Naive B cell (primary cell): ENCODE data around the gene BRPF1. TPM values are rescaled to one million over a fixed set of nuclear protein-coding genes. Genes with fewer than 3 reads are reported as not detected.

ENCODE experiments used
- ATAC-seq, 2 donors: fragments of 150-1000 bp; cut with Tn5 transposase; 2 replicates each; pipeline ENCODE4 v1.10.0; 2021; ENCODE audit warnings: low read depth in 2 of 2, mild to moderate bottlenecking in 2 of 2, moderate library complexity in 2 of 2
- DNase-seq: peaks from one replicate; pipeline ENCODE4 v3.0.0; 2022
- H3K27ac Mint-ChIP-seq, 6 donors: one replicate each; pipeline ENCODE4 v1.8.0; 2020 to 2022; ENCODE audit warnings: mild to moderate bottlenecking in 6 of 6, mixed read lengths in 6 of 6, moderate library complexity in 5 of 6, inconsistent platforms in 2 of 6
- H3K27me3 Mint-ChIP-seq, 3 donors: one replicate each; pipeline ENCODE4 v1.8.0; 2021 to 2022; ENCODE audit warnings: mixed read lengths in 3 of 3, mild to moderate bottlenecking in 1 of 3
- H3K36me3 Mint-ChIP-seq, 2 donors: one replicate each; pipeline ENCODE4 v1.8.0; 2020 to 2022; ENCODE audit warnings: mixed read lengths in 2 of 2, inconsistent platforms in 1 of 2, mild to moderate bottlenecking in 1 of 2
- H3K4me1 Mint-ChIP-seq, 3 donors: one replicate each; pipeline ENCODE4 v1.8.0; 2020 to 2022; ENCODE audit warnings: mixed read lengths in 3 of 3, inconsistent platforms in 1 of 3, mild to moderate bottlenecking in 1 of 3, moderate library complexity in 1 of 3
- H3K4me3 Mint-ChIP-seq, 8 donors: one replicate each; pipeline ENCODE4 v1.8.0; 2020 to 2022; ENCODE audit warnings: mild to moderate bottlenecking in 8 of 8, mixed read lengths in 8 of 8, moderate library complexity in 8 of 8, inconsistent platforms in 2 of 8
- H3K9me3 Mint-ChIP-seq, 7 donors: one replicate each; pipeline ENCODE4 v1.8.0; 2020 to 2022; ENCODE audit warnings: mixed read lengths in 7 of 7, mild to moderate bottlenecking in 5 of 7, inconsistent platforms in 2 of 7, moderate library complexity in 1 of 7
- polyA plus RNA-seq, 6 donors: library from polyadenylated mRNA; unstranded; fragments of 300-500 nt; fragmentation: Illumina TruSeq; gene quantifications; one replicate each; pipeline ENCODE4 v1.2.3, GENCODE V29; 2021; ENCODE audit warnings: low read depth in 6 of 6

BRPF1 gene
- polyA plus RNA-seq, 6 donors from 2014 or later: 3.0 to 22.0 (median 9.0) TPM

DNA sequence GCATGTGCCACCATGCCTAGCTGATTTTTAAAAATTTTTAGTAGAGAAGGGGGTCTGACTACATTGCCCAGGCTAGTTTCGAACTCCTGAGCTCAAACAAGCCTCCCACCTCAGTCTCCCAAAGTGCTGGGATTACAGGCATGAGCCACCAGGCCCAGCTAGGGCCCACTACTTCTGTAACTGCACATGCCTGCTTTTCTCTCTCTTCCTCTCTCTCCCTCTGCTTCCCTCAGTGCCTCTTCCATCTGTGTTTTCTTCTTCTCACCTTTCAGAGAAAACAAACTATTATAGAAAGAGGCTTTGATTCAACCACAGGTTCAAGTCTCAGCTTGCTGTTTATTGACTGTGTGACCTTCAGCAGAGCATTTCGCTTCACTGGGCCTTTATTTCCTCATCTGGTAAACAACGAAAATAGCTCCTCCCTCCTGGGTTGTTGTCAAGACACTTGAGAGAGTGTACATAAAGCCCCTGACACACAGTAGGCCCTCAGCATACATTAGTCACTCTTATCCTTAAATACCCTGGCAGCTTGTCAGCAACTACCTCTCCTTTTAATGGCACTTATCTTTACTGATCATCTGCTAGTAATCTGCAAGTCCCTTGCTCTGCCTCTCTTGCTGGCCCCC is 50.6 kb downstream of the BRPF1 start:
- DNase-seq (no peak), ATAC-seq (no peak)
- H3K9me3 Mint-ChIP-seq: no peaks in the 10 kb centered on the region

DNA sequence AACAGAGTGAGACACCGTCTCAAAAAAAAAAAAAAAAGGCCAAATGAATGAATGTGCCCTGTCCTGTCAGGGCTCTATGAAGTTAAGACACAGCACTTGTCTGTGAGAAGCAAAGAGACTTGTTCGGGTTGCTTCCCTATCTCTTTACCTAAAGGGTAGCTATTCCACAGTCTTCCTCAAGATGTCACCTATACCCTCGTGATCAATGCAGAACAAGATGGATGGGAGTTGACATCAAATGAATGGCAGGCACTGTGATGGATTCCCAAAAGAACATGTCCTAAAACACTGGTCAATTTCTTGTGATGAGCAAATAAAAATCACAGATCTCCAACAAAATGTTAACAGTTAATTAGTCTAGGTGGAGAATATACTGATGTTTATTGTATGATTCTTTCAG is 51.2 kb downstream of the BRPF1 start:
- Mint-ChIP-seq H3K9me3 (no peaks in the 10 kb centered on the region), H3K4me1 (peaks cover 45 to 61% (median 58%) of the 10 kb centered on the region in 3 donors), H3K4me3 (peak overlapping the region in 6 of 8 donors; percentile 17 to 88 (median 80)), H3K36me3 (peaks cover 20 to 21% of the 10 kb centered on the region in 2 donors), H3K27me3 (no peaks in the 10 kb centered on the region), H3K27ac (peak overlapping the region in 5 of 6 donors; percentile 62 to 95 (median 80))
- DNase-seq: peak; percentile 29
- peak; percentile 21 to 29 for ATAC-seq

More for the DNA sequence above, 50.6 kb downstream of the BRPF1 start:
- Mint-ChIP-seq H3K4me3 (peak overlapping the region; percentile 3 to 88 (median 74)), H3K36me3 (peaks cover 15 to 16% of the 10 kb centered on the region in 2 donors), H3K4me1 (peaks cover 41 to 60% (median 58%) of the 10 kb centered on the region in 3 donors), H3K27me3 (no peaks in the 10 kb centered on the region), H3K27ac (peak overlapping the region; percentile 62 to 98 (median 92))

DNA sequence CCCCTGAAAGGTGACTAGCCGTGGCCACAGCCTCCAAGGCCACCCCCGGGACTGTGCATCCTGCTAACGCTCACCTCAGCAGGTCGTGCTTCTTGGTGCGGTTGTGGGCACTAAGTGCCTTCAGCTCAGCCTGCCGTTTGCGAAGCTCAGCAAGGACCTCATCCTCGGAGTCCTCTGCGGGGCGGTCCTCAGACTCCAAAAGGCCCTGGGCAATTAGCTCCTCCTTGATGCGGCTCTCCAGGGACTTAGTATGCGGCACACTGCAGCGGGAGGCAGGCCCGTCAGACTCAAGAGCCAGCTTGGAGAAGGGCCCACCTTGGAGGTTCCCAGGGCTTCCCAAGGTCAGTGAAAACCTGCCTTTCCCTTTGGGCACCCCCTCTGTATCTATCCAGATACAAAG is 52.4 kb downstream of the BRPF1 start:
- no peak for DNase-seq
- H3K4me1 Mint-ChIP-seq: peaks cover 43 to 51% (median 48%) of the 10 kb centered on the region in 3 donors
- H3K36me3 Mint-ChIP-seq: peaks cover 23 to 26% of the 10 kb centered on the region in 2 donors
- no peak overlapping the region for H3K27ac Mint-ChIP-seq
- no peaks in the 10 kb centered on the region for H3K27me3 Mint-ChIP-seq
- ATAC-seq: no peak
- no peak overlapping the region for H3K4me3 Mint-ChIP-seq
- no peaks in the 10 kb centered on the region for H3K9me3 Mint-ChIP-seq

- Mint-ChIP-seq H3K4me3 (no peak overlapping the region), H3K27ac (no peak overlapping the region), H3K36me3 (peaks cover 33 to 34% of the 10 kb centered on the region in 2 donors), H3K4me1 (peaks cover 40 to 47% (median 43%) of the 10 kb centered on the region in 3 donors), H3K27me3 (no peaks in the 10 kb centered on the region), H3K9me3 (no peaks in the 10 kb centered on the region)
- ATAC-seq (no peak), DNase-seq (no peak)
Observed at GRCh38 chr3:9784965-9785364, 53.4 kb downstream of the BRPF1 start.

- Mint-ChIP-seq H3K27ac (no peak overlapping the region), H3K4me3 (peak overlapping the region in 1 of 8 donors; percentile 27), H3K4me1 (peaks cover 39 to 47% (median 43%) of the 10 kb centered on the region in 3 donors), H3K36me3 (peaks cover 38 to 40% of the 10 kb centered on the region in 2 donors), H3K27me3 (no peaks in the 10 kb centered on the region), H3K9me3 (no peaks in the 10 kb centered on the region)
- ATAC-seq (no peak), DNase-seq (no peak)
Observed at GRCh38 chr3:9785602-9786001, 54.1 kb downstream of the BRPF1 start.

DNA sequence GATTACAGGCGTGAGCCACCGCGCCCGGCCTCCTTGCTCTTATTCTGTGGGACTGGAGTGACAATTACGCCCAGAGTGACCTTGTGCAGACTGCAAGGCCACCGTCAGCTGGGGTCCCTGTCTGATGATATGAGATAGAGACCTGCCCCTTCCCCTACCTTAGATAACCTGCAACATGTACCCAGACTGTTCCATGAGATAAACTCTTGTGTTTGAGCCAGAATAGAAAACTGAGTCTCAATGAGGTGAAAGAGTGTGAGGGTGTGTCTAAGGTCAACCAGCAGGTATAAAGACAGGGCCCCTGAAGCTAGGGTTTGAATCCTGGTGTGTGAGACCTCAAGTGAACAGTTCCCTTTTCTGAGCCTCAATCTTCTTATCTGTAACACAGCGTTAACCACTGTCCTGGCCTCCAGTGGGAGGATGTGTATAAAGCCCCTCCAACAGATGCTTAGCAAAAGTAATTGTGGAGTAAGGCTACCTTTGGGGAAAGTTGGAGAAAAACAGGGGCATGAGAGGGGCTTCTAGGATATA is 54.7 kb downstream of the BRPF1 start:
- ATAC-seq (no peak), DNase-seq (no peak)
- Mint-ChIP-seq H3K36me3 (peaks cover 38 to 41% of the 10 kb centered on the region in 2 donors), H3K9me3 (no peaks in the 10 kb centered on the region), H3K27ac (peak overlapping the region in 2 of 6 donors; percentile 59 to 62), H3K27me3 (no peaks in the 10 kb centered on the region), H3K4me1 (peaks cover 37 to 47% (median 43%) of the 10 kb centered on the region in 3 donors), H3K4me3 (no peak overlapping the region)

DNA sequence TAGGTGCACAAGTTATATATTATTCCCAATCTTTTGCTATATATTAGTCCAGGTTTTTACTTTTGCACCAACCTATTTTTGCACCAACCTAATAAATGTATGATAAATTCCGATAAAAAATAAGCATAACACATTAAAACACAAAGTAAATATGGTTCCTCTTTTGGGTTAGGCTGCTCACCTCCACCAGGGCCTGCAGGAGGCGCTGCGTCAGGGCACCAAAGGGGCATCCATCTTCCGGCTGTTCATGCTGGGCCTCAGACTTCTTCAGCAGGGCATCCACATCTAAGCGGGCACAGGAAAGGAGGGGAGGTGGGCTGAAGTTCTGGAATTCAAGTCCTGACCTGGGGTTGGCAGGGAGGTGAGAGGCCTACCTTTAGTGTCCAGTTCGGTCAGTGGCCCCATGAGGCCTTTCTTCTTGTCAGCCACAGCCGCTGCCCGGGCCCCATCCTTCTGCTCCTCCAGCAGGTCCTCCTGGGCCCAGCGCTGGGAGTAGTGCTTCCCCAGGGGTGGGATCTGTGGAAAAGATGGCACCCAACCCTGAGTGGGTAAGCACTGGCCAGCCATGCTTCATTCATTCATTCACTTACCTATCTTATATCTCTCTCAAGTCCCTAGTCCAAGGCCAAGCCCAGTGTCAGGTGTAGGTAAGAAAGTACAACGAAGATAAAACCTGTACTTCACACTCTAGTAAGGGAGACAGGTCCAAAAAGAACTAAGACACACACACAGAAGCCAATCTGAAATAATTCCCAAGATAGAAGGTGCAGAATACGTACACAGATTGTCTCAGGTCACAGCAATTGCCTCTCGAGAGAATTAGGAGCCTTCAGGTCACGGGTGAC is 55.5 kb downstream of the BRPF1 start:
- no peaks in the 10 kb centered on the region for H3K9me3 Mint-ChIP-seq
- H3K4me3 Mint-ChIP-seq: peak overlapping the region in 1 of 8 donors; percentile 2
- ATAC-seq: no peak
- H3K27ac Mint-ChIP-seq: peak overlapping the region in 2 of 6 donors; percentile 32 to 49
- no peaks in the 10 kb centered on the region for H3K27me3 Mint-ChIP-seq
- H3K4me1 Mint-ChIP-seq: peaks cover 38 to 47% (median 41%) of the 10 kb centered on the region in 3 donors
- DNase-seq: no peak
- H3K36me3 Mint-ChIP-seq: peaks cover 38 to 41% of the 10 kb centered on the region in 2 donors

DNA sequence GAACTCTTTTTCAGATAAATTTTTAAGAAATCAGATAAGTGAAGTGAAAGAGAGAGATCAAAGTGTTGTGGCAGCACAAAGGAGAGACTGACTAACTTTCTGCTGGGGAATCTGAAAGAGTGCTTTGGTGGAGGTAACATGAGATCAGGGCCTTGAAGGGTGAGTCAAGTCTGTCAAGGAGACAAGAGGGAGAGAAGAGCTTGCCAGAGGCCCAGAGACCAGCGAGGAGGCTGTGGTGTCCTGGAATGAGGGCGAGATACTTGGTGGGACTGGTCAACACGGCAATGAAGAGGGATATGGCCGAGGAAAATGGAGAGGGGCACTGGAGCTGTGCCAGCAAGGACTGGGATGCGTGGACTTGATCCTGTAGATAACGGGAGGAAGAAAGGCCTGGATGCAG is 56.2 kb downstream of the BRPF1 start:
- Mint-ChIP-seq H3K36me3 (peaks cover 38 to 41% of the 10 kb centered on the region in 2 donors), H3K4me1 (peaks cover 34 to 41% (median 35%) of the 10 kb centered on the region in 3 donors), H3K27ac (peak overlapping the region in 3 of 6 donors; percentile 22 to 55 (median 32)), H3K9me3 (no peaks in the 10 kb centered on the region), H3K27me3 (no peaks in the 10 kb centered on the region), H3K4me3 (peak overlapping the region in 1 of 8 donors; percentile 2)
- DNase-seq: no peak
- no peak for ATAC-seq

- Mint-ChIP-seq H3K4me1 (peaks cover 56 to 65% (median 59%) of the 10 kb centered on the region in 3 donors), H3K4me3 (peak overlapping the region; percentile 42 to 100 (median 95)), H3K36me3 (peaks cover 35 to 41% of the 10 kb centered on the region in 2 donors), H3K27ac (peak overlapping the region in 1 of 6 donors; percentile 10), H3K9me3 (no peaks in the 10 kb centered on the region), H3K27me3 (no peaks in the 10 kb centered on the region)
- DNase-seq: no peak
- ATAC-seq: no peak
Observed at GRCh38 chr3:9791127-9791526, 59.6 kb downstream of the BRPF1 start.

GRCh38 chr3:9791790-9792404 is 60.4 kb downstream of the BRPF1 start:
- H3K4me1 Mint-ChIP-seq: peaks cover 59 to 67% (median 65%) of the 10 kb centered on the region in 3 donors
- H3K4me3 Mint-ChIP-seq: peak overlapping the region; percentile 94 to 100 (median 97)
- H3K27ac Mint-ChIP-seq: peak overlapping the region; percentile 90 to 100 (median 99)
- H3K27me3 Mint-ChIP-seq: no peaks in the 10 kb centered on the region
- H3K36me3 Mint-ChIP-seq: peaks cover 27 to 33% of the 10 kb centered on the region in 2 donors
- ATAC-seq (no peak), DNase-seq (no peak)
- H3K9me3 Mint-ChIP-seq: no peaks in the 10 kb centered on the region

GRCh38 chr3:9792405-9793160 is 61.0 kb downstream of the BRPF1 start, which contains the start of the genes ARPC4 and TADA3:
TSS of gene ARPC4 (plus strand) at chr3:9793082. CDS start at chr3:9793122, 40 bp downstream.
TSS of gene TADA3 (minus strand) at chr3:9792473. CDS start at chr3:9791466, 1,007 bp downstream.
- ATAC-seq: peak; percentile 71 to 74
- Mint-ChIP-seq H3K4me3 (peak within 1 kb of the TSS; percentile 94 to 100 (median 97)), H3K9me3 (no peaks in the 10 kb centered on the region), H3K4me1 (peaks cover 62 to 71% (median 65%) of the 10 kb centered on the region in 3 donors), H3K27ac (peak within 1 kb of the TSS; percentile 97 to 100 (median 100)), H3K36me3 (peaks cover 29 to 30% of the 10 kb centered on the region in 2 donors), H3K27me3 (no peaks in the 10 kb centered on the region)
- peak; percentile 95 for DNase-seq

GRCh38 chr3:9793161-9793781 is 61.7 kb downstream of the BRPF1 start:
- no peaks in the 10 kb centered on the region for H3K27me3 Mint-ChIP-seq
- H3K4me1 Mint-ChIP-seq: peaks cover 59 to 74% (median 62%) of the 10 kb centered on the region in 3 donors
- no peaks in the 10 kb centered on the region for H3K9me3 Mint-ChIP-seq
- H3K27ac Mint-ChIP-seq: peak overlapping the region; percentile 97 to 100 (median 100)
- DNase-seq: no peak
- no peak for ATAC-seq
- H3K4me3 Mint-ChIP-seq: peak overlapping the region; percentile 94 to 100 (median 97)
- H3K36me3 Mint-ChIP-seq: peaks cover 24 to 25% of the 10 kb centered on the region in 2 donors
